GM18868 (cell line): Measurements from ENCODE around the gene EXOSC9.

Experiments
- ATAC-seq: cut with Tn5 transposase; IDR thresholded peaks from one replicate; pipeline ENCODE4 v1.9.1; 2021; ENCODE audit warnings: mild to moderate bottlenecking, moderate library complexity; ENCODE audit not compliant: unreplicated experiment

EXOSC9 gene

GRCh38 chr4:121822796-121823504 lies 21.8 kb downstream of the EXOSC9 start:
- ATAC-seq: peak; percentile 40

- peak; percentile 95 for ATAC-seq
Observed at GRCh38 chr4:121823505-121824170, 22.5 kb downstream of the EXOSC9 start, which contains the start of gene CCNA2. Gene CCNA2, minus strand, starts transcription at chr4:121823883. Its CDS starts 255 bp downstream, at chr4:121823628.

- ATAC-seq: no peak
Observed at GRCh38 chr4:121824171-121824527, 23.0 kb downstream of the EXOSC9 start.

GRCh38 chr4:121824950-121825349 lies 23.8 kb downstream of the EXOSC9 start:
- no peak for ATAC-seq

- ATAC-seq: no peak
Observed at GRCh38 chr4:121827853-121828252, 26.7 kb downstream of the EXOSC9 start.

- ATAC-seq: no peak
Observed at GRCh38 chr4:121829511-121829910, 28.4 kb downstream of the EXOSC9 start.

- ATAC-seq: no peak
Observed at GRCh38 chr4:121838136-121838535, 37.0 kb downstream of the EXOSC9 start.

- no peak for ATAC-seq
Observed at GRCh38 chr4:121842862-121843261, 41.7 kb downstream of the EXOSC9 start.

GRCh38 chr4:121846662-121847061 lies 45.5 kb downstream of the EXOSC9 start:
- ATAC-seq: no peak

- ATAC-seq: no peak
Observed at GRCh38 chr4:121851354-121851753, 50.2 kb downstream of the EXOSC9 start.

GRCh38 chr4:121860121-121860520 lies 59.0 kb downstream of the EXOSC9 start:
- ATAC-seq: no peak

GRCh38 chr4:121861426-121861825 lies 60.3 kb downstream of the EXOSC9 start:
- ATAC-seq: no peak

- ATAC-seq: no peak
Observed at GRCh38 chr4:121863799-121864198, 62.7 kb downstream of the EXOSC9 start.
